Upper lobe of left lung (tissue), 6 donors: ENCODE results near the gene CDH15. TPM values are rescaled to one million over a fixed set of nuclear protein-coding genes. Genes with fewer than 3 reads are reported as not detected.
A peak's percentile ranks its signal among the peaks of the same experiment; 100 is the strongest.

Source experiments
- ATAC-seq, 2 donors: fragments of 200-7000 bp; cut with Tn5 transposase; one replicate each; pipeline ENCODE4 v1.9.1; 2022; ENCODE audit warnings: mild to moderate bottlenecking in 2 of 2, moderate library complexity in 2 of 2; ENCODE audit not compliant: low FRiP score in 2 of 2
- DNase-seq, 2 donors: peaks; one replicate each; pipeline ENCODE4 v3.0.0-alpha.2; 2019 to 2020
- H3K27ac ChIP-seq, 4 donors: fragments of 200-600 bp; sonication (generic); one replicate each; pipeline ENCODE4 v1.5.1; 2016 to 2019
- H3K27me3 ChIP-seq, 4 donors: fragments of 200-600 bp; sonication (generic); one replicate each; pipeline ENCODE4 v1.5.1; 2017 to 2019
- H3K36me3 ChIP-seq, 4 donors: fragments of 200-600 bp; sonication (generic); one replicate each; pipeline ENCODE4 v1.5.1; 2016 to 2019
- H3K4me1 ChIP-seq, 4 donors: fragments of 200-600 bp; sonication (generic); one replicate each; pipeline ENCODE4 v1.5.1; 2018 to 2019
- H3K4me3 ChIP-seq, 4 donors: fragments of 200-600 bp; sonication (generic); one replicate each; pipeline ENCODE4 v1.5.1; 2017 to 2019; ENCODE audit warnings: mild to moderate bottlenecking in 2 of 4, moderate library complexity in 1 of 4
- H3K9me3 ChIP-seq, 4 donors: fragments of 200-600 bp; sonication (generic); one replicate each; pipeline ENCODE4 v1.5.1; 2018 to 2019
- EP300 ChIP-seq, 4 donors: sonication (generic); formaldehyde crosslinking; IDR thresholded peaks; one replicate each; pipeline ENCODE4 v1.5.1; 2017; ENCODE audit warnings: antibody characterized with exemption in 4 of 4, control low read depth in 2 of 4
- POLR2A ChIP-seq, 4 donors: fragments of 450-650 bp; IDR thresholded peaks; one replicate each; pipeline ENCODE4 v1.5.1; 2016 to 2017; ENCODE audit warnings: antibody characterized with exemption in 4 of 4, mild to moderate bottlenecking in 2 of 4
- POLR2AphosphoS5 ChIP-seq, 2 donors: sonication (generic); formaldehyde crosslinking; IDR thresholded peaks; one replicate each; pipeline ENCODE4 v1.5.1; 2017; ENCODE audit warnings: antibody characterized with exemption in 2 of 2
- WGBS, 2 donors: methylation state at CpG; one replicate each; pipeline ENCODE4 v1.1.5; 2017 to 2018; 5-methylcytosine and 5-hydroxymethylcytosine counted together
- total RNA-seq, 6 donors: library from RNA; depleted of rRNA in 4 of 6; stranded (reverse); fragments of >200 nt in 4 of 6; gene quantifications; one replicate each; pipeline versions ENCODE4 v1.1.0 to v1.2.1, GENCODE V29; 2016 to 2021
- TF ChIP-seq, protein P1 (sequence below), 6 experiments: fragments of 450-650 bp in 4 of 6; fragments of 200-600 bp in 2 of 6; sonication (generic) in 2 of 6; IDR thresholded peaks; one replicate each; pipeline ENCODE4 v1.5.1; 2016 to 2019; ENCODE audit warnings: antibody characterized with exemption in 6 of 6
- donor health status: DM: no; HTN: no; CAD: no; lungs with moderate emphysema.
- donor health status: DM: no; HTN: yes; CAD: no; lungs with severe emphysema.

Gene CDH15
- total RNA-seq, 6 donors from 2014 or later, result 0.39 to 4.2 (median 1.2) TPM

DNA sequence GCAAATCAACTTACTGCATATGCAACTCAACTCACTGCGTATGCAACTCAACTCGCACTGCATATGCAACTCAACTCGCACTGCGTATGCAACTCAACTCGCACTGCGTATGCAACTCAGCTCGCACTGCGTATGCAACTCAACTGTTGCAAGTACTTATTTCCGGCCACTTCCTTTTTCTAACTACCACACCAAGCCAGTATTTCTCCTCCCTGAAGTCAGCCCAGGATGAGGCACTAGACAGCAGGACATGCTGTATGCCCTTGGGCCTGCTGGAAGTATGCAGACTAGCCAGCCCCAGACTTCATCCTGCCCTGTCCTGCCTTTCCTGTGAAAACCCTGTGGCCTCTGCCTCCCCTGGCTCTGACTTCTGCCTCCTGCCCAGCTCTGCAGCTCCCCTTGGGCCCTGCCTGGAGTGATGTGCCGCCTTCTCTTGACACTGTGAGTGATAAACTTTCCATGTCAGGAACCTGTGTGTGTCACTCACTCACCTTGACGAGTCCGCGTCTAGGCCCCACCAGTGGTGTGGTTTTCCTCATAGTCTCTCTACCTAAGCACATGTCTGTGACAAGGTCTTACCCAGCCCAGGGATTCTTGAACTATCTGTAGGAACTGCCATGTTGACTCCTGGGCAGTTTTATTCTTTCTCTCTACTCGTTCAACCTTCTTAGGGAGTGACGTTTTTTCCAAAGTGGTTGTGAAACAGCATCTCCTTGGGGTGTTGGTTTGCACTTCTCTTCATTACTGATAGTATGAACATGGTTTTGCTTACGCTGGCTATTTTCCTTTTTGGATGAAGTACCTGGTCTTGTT, 62.3 kb downstream of the CDH15 start:
- Histone ChIP-seq H3K4me3 (no peak overlapping the region), H3K9me3 (no peaks in the 10 kb centered on the region), H3K36me3 (peaks cover 0 to 42% (median 20%) of the 10 kb centered on the region in 4 donors), H3K27me3 (no peaks in the 10 kb centered on the region), H3K4me1 (peaks cover 0 to 5% (median 2%) of the 10 kb centered on the region in 4 donors), H3K27ac (peak overlapping the region in 2 of 4 donors; percentile 22 to 56)
- ATAC-seq, result peak in 1 of 2 donors; percentile 61
- no peak for TF ChIP-seq POLR2A (IDR thresholded peaks at IDR 0.05)
- TF ChIP-seq, protein P1, sequence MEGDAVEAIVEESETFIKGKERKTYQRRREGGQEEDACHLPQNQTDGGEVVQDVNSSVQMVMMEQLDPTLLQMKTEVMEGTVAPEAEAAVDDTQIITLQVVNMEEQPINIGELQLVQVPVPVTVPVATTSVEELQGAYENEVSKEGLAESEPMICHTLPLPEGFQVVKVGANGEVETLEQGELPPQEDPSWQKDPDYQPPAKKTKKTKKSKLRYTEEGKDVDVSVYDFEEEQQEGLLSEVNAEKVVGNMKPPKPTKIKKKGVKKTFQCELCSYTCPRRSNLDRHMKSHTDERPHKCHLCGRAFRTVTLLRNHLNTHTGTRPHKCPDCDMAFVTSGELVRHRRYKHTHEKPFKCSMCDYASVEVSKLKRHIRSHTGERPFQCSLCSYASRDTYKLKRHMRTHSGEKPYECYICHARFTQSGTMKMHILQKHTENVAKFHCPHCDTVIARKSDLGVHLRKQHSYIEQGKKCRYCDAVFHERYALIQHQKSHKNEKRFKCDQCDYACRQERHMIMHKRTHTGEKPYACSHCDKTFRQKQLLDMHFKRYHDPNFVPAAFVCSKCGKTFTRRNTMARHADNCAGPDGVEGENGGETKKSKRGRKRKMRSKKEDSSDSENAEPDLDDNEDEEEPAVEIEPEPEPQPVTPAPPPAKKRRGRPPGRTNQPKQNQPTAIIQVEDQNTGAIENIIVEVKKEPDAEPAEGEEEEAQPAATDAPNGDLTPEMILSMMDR (IDR thresholded peaks at IDR 0.05), result no peak
- no peak for TF ChIP-seq EP300 (IDR thresholded peaks at IDR 0.05)
- TF ChIP-seq POLR2AphosphoS5 (IDR thresholded peaks at IDR 0.05), result no peak
- 77 to 89% methylated on average over 16 of the region's 16 CpGs for WGBS, 2 donors
- DNase-seq, result no peak

GRCh38 chr16:89237733-89238132, 66.2 kb downstream of the CDH15 start:
- TF ChIP-seq EP300 (IDR thresholded peaks at IDR 0.05), result no peak
- no peak for TF ChIP-seq POLR2AphosphoS5 (IDR thresholded peaks at IDR 0.05)
- no peak for TF ChIP-seq POLR2A (IDR thresholded peaks at IDR 0.05)
- TF ChIP-seq, protein P1 (IDR thresholded peaks at IDR 0.05), result no peak
- no peaks in the 10 kb centered on the region for H3K27me3 ChIP-seq
- DNase-seq, result no peak
- 89 to 95% methylated on average over 3 of the region's 3 CpGs for WGBS, 2 donors
- ATAC-seq, result no peak
- H3K36me3 ChIP-seq, result peaks cover 0 to 13% (median 4%) of the 10 kb centered on the region in 4 donors
- H3K27ac ChIP-seq, result no peak overlapping the region
- no peak overlapping the region for H3K4me3 ChIP-seq
- no peaks in the 10 kb centered on the region for H3K9me3 ChIP-seq
- peaks cover 10 to 21% (median 12%) of the 10 kb centered on the region in 4 donors for H3K4me1 ChIP-seq

DNA sequence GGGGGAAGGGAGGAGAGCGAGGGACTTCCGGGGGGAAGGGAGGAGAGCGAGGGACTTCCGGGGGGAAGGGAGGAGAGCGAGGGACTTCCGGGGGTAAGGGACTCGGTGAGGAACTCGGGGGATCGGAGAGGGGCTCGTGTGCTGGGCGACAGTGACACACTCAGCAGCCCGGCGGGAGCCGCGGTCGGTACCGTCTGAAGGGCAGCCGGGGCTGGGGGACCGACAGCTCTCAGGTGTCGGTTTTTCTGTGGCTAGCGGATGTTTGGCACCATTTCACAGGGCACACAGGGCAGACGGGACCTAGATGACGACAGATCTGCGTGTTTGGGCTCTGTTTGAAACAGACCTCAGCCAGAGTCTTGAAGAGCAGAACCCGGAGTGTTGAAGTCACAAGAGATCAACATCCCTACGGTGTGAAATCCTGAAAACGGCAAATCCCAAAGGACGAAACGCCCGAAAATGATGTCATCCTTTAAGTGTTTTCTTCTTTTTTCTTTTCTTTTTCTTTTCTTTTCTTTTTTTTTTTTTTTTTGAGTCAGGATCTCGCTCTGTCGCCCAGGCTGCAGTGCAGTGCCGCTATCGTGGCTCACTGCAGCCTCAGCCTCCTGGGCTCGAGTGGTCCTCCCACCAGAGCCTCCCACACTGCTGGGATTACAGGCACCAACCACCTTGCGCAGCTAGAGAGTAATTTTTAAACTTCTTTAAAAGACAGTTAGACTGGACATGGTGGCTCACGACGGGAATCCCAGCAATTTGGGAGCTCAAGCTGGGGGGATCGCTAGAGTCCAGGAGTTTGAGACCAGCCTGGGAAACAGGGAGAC, 69.8 kb downstream of the CDH15 start:
- DNase-seq (peak; percentile 70 to 92), ATAC-seq (peak; percentile 74 to 84)
- H3K36me3 ChIP-seq, result no peaks in the 10 kb centered on the region
- H3K27me3 ChIP-seq, result no peaks in the 10 kb centered on the region
- no peak for TF ChIP-seq EP300 (IDR thresholded peaks at IDR 0.05)
- TF ChIP-seq, protein P1 (IDR thresholded peaks at IDR 0.05), result no peak
- peak; percentile 78 to 79 for TF ChIP-seq POLR2AphosphoS5 (IDR thresholded peaks at IDR 0.05)
- peak; percentile 44 to 91 (median 69) for TF ChIP-seq POLR2A (IDR thresholded peaks at IDR 0.05)
- H3K4me3 ChIP-seq, result peak overlapping the region; percentile 57 to 70 (median 62)
- 9 to 13% methylated on average over 26 to 34 of the region's 39 CpGs for WGBS, 2 donors
- H3K4me1 ChIP-seq, result peaks cover 10 to 28% (median 17%) of the 10 kb centered on the region in 4 donors
- H3K27ac ChIP-seq, result peak overlapping the region; percentile 90 to 98 (median 96)
- no peaks in the 10 kb centered on the region for H3K9me3 ChIP-seq

DNA sequence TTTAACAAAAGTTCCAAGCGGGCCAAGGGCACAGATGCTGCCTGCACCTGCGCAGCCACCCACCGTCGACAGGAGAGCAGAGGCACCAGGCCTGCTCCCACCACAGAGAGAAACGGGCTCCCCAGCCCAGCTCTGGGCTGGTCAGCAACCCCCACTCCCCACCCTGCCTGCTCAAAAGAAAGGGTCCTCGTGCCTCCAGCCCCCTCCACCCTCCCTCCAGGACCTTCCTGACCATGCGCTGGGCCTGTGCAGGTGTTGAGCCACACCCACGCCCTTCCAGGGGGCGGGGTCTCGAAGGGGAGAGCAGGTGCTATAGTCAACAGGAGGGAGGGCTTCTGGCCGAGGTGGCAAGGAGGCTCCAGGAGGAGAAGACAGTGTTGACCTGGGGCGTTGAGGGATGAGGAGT, 71.2 kb downstream of the CDH15 start:
- ATAC-seq (no peak), DNase-seq (peak in 1 of 2 donors; percentile 32)
- Histone ChIP-seq H3K27ac (peak overlapping the region in 1 of 4 donors; percentile 86), H3K4me3 (no peak overlapping the region), H3K9me3 (no peaks in the 10 kb centered on the region), H3K27me3 (no peaks in the 10 kb centered on the region), H3K4me1 (peaks cover 17 to 38% (median 29%) of the 10 kb centered on the region in 4 donors), H3K36me3 (no peaks in the 10 kb centered on the region)
- no peak for TF ChIP-seq POLR2AphosphoS5 (IDR thresholded peaks at IDR 0.05)
- TF ChIP-seq POLR2A (IDR thresholded peaks at IDR 0.05), result no peak
- TF ChIP-seq, protein P1 (IDR thresholded peaks at IDR 0.05), result no peak
- no peak for TF ChIP-seq EP300 (IDR thresholded peaks at IDR 0.05)
- 45 to 61% methylated on average over 4 to 11 of the region's 12 CpGs for WGBS, 2 donors
